Right lobe of liver (tissue), 6 donors: ENCODE results near the gene AMER2. TPM values are rescaled to one million over a fixed set of nuclear protein-coding genes. Genes with fewer than 3 reads are reported as not detected.

Source experiments
- ATAC-seq, 4 donors: fragments of 200-7000 bp; cut with Tn5 transposase; one replicate each; pipeline ENCODE4 v1.9.1; 2020; ENCODE audit warnings: mild to moderate bottlenecking in 4 of 4, moderate library complexity in 4 of 4
- DNase-seq, 3 donors: peaks; one replicate each; pipeline ENCODE4 v3.0.0-alpha.2; 2020
- H3K27ac ChIP-seq, 3 donors: fragments of 200-600 bp; one replicate each; pipeline ENCODE4 v1.8.0; 2022
- H3K27me3 ChIP-seq, 2 donors: fragments of 200-600 bp; one replicate each; pipeline ENCODE4 v1.8.0; 2022
- H3K36me3 ChIP-seq, 4 donors: fragments of 200-600 bp; sonication (generic) in 1 of 4; one replicate each; pipeline versions ENCODE4 v1.5.1 to v1.8.0; 2017 to 2022; ENCODE audit warnings: control low read depth in 1 of 4
- H3K4me1 ChIP-seq, 4 donors: fragments of 200-600 bp; sonication (generic) in 1 of 4; one replicate each; pipeline versions ENCODE4 v1.5.1 to v1.8.0; 2017 to 2022; ENCODE audit warnings: control low read depth in 1 of 4
- H3K4me3 ChIP-seq, 3 donors: fragments of 200-600 bp; one replicate each; pipeline ENCODE4 v1.8.0; 2022
- H3K9me3 ChIP-seq, 4 donors: fragments of 200-600 bp; sonication (generic) in 1 of 4; one replicate each; pipeline versions ENCODE4 v1.5.1 to v1.8.0; 2017 to 2022; ENCODE audit warnings: control low read depth in 1 of 4
- CTCF ChIP-seq, 4 donors: fragments of 200-600 bp in 3 of 4; fragments of 450-650 bp in 1 of 4; IDR thresholded peaks; one replicate each; pipeline versions ENCODE4 v1.5.1 to v1.8.0; 2016 to 2022; ENCODE audit warnings: antibody characterized with exemption in 4 of 4, mild to moderate bottlenecking in 2 of 4
- POLR2A ChIP-seq: fragments of 450-650 bp; IDR thresholded peaks from one replicate; pipeline ENCODE4 v1.6.1; 2017; ENCODE audit warnings: antibody characterized with exemption, mild to moderate bottlenecking
- WGBS: methylation state at CpG from one replicate; pipeline ENCODE4 v1.1.6; 2018; ENCODE audit warnings: low coverage, low lambda C conversion rate; ENCODE audit not compliant: insufficient coverage; ENCODE audit errors: missing lambda C conversion rate; 5-methylcytosine and 5-hydroxymethylcytosine counted together
- intact Hi-C, 2 donors: fragments of 100-400 bp; cut with DNase I; formaldehyde crosslinking; loops; one replicate each; pipeline versions ENCODE4 v1.11.2 to v1.14.1; 2022
- total RNA-seq, 6 experiments: library from RNA; depleted of rRNA in 2 of 6; stranded (reverse); fragments of >200 nt in 2 of 6; fragmentation: NEBNext Ultra II Directional in 3 of 6; extraction: Animal tissue kit (Norgen Biotek cat#: 25700) in 3 of 6; gene quantifications; one replicate each; pipeline versions ENCODE4 v1.1.0 to v1.2.4, GENCODE V29; 2016 to 2023
- donor health status: DM: no; HTN: yes; CAD: no.
- donor health status: DM: no; HTN: no; CAD: no.
- donor health status: DM: no; HTN: no; CAD: no.
- donor health status: DM: no; HTN: yes; CAD: no.
- donor health status: DM: no; HTN: yes; CAD: no.

Gene AMER2
- total RNA-seq, 6 experiments from 2014 or later, result not detected

- DNase-seq (no peak), ATAC-seq (no peak)
- H3K9me3 ChIP-seq, result no peaks in the 10 kb centered on the region
- intact Hi-C loops, result no loop called here
- no peak overlapping the region for H3K4me3 ChIP-seq
- no peaks in the 10 kb centered on the region for H3K4me1 ChIP-seq
- H3K27me3 ChIP-seq, result no peaks in the 10 kb centered on the region
- TF ChIP-seq POLR2A, result no peak
- no peak for TF ChIP-seq CTCF (IDR thresholded peaks at IDR 0.05)
- no peak overlapping the region for H3K27ac ChIP-seq
- H3K36me3 ChIP-seq, result no peaks in the 10 kb centered on the region
- WGBS, result 25% methylated on average over 8 of the region's 8 CpGs
Measured at GRCh38 chr13:25118378-25118905, 53.6 kb downstream of the AMER2 start.

GRCh38 chr13:25117312-25117711, 54.8 kb downstream of the AMER2 start:
- H3K9me3 ChIP-seq, result no peaks in the 10 kb centered on the region
- intact Hi-C loops, result no loop called here
- no peak overlapping the region for H3K4me3 ChIP-seq
- no peaks in the 10 kb centered on the region for H3K4me1 ChIP-seq
- H3K27ac ChIP-seq, result no peak overlapping the region
- DNase-seq (no peak), ATAC-seq (no peak)
- 76% methylated on average over 9 of the region's 16 CpGs for WGBS
- TF ChIP-seq CTCF (IDR thresholded peaks at IDR 0.05), result no peak
- no peak for TF ChIP-seq POLR2A
- no peaks in the 10 kb centered on the region for H3K27me3 ChIP-seq
- no peaks in the 10 kb centered on the region for H3K36me3 ChIP-seq

- TF ChIP-seq POLR2A, result no peak
- no peak for TF ChIP-seq CTCF (IDR thresholded peaks at IDR 0.05)
- intact Hi-C loops, result no loop called here
- 39% methylated on average over 3 of the region's 3 CpGs for WGBS
Measured at GRCh38 chr13:25116044-25116443, 56.0 kb downstream of the AMER2 start.

GRCh38 chr13:25114220-25114619, 57.9 kb downstream of the AMER2 start:
- WGBS, result 24% methylated on average over 3 of the region's 3 CpGs
- Histone ChIP-seq H3K27me3 (no peaks in the 10 kb centered on the region), H3K4me1 (no peaks in the 10 kb centered on the region), H3K4me3 (no peak overlapping the region), H3K27ac (no peak overlapping the region), H3K36me3 (no peaks in the 10 kb centered on the region), H3K9me3 (no peaks in the 10 kb centered on the region)
- intact Hi-C loops, result no loop called here
- peak; percentile 45 to 70 (median 67) for DNase-seq
- peak; percentile 94 to 98 (median 97) for ATAC-seq
- TF ChIP-seq CTCF (IDR thresholded peaks at IDR 0.05) (peak; percentile 52 to 90 (median 84)), POLR2A (no peak)

More at GRCh38 chr13:25116044-25116443, 56.0 kb downstream of the AMER2 start:
- Histone ChIP-seq H3K27ac (no peak overlapping the region), H3K4me1 (no peaks in the 10 kb centered on the region), H3K36me3 (no peaks in the 10 kb centered on the region), H3K9me3 (no peaks in the 10 kb centered on the region), H3K27me3 (no peaks in the 10 kb centered on the region), H3K4me3 (no peak overlapping the region)
- ATAC-seq (no peak), DNase-seq (no peak)
